GM19468 (cell line): ENCODE data around the gene RSAD2.
"Not testable (repeated sequence)": the region's sequence is repeated elsewhere in the genome, so short reads cannot be mapped to it uniquely, and the experiment has no call there.

ENCODE experiments used
- ATAC-seq: cut with Tn5 transposase; IDR thresholded peaks from one replicate; pipeline ENCODE4 v1.9.1; 2021; ENCODE audit warnings: mild to moderate bottlenecking, moderate library complexity, moderate number of reproducible peaks; ENCODE audit not compliant: unreplicated experiment; ENCODE audit errors: extremely low read depth

The RSAD2 gene

GRCh38 chr2:6896930-6897759, 19.6 kb downstream of the RSAD2 start:
- ATAC-seq = no peak

GRCh38 chr2:6902581-6902980, 25.0 kb downstream of the RSAD2 start:
- ATAC-seq = not testable (repeated sequence)

- no peak for ATAC-seq
Observed at GRCh38 chr2:6905668-6906067, 28.1 kb downstream of the RSAD2 start.

GRCh38 chr2:6906165-6906741, 28.7 kb downstream of the RSAD2 start:
- no peak for ATAC-seq

GRCh38 chr2:6908291-6908690, 30.7 kb downstream of the RSAD2 start:
- ATAC-seq = no peak

GRCh38 chr2:6909431-6910385, 32.1 kb downstream of the RSAD2 start:
- peak; percentile 93 for ATAC-seq

- ATAC-seq = no peak
Observed at GRCh38 chr2:6911721-6912120, 34.1 kb downstream of the RSAD2 start.

- no peak for ATAC-seq
Observed at GRCh38 chr2:6913415-6914157, 36.0 kb downstream of the RSAD2 start.

GRCh38 chr2:6914828-6915227, 37.3 kb downstream of the RSAD2 start:
- ATAC-seq = no peak

- ATAC-seq = no peak
Observed at GRCh38 chr2:6915399-6915798, 37.8 kb downstream of the RSAD2 start.

GRCh38 chr2:6916224-6916623, 38.6 kb downstream of the RSAD2 start:
- no peak for ATAC-seq

- ATAC-seq = no peak
Observed at GRCh38 chr2:6916736-6917070, 39.1 kb downstream of the RSAD2 start.

- ATAC-seq = peak; percentile 66
Observed at GRCh38 chr2:6917071-6917760, 39.6 kb downstream of the RSAD2 start, which contains the start of gene RNF144A. RNF144A (plus strand) TSS chr2:6917412; CDS start chr2:6996927, 79,515 bp downstream.

GRCh38 chr2:6917761-6918421, 40.3 kb downstream of the RSAD2 start:
- ATAC-seq = peak; percentile 9

GRCh38 chr2:6919901-6920742, 42.5 kb downstream of the RSAD2 start:
- no peak for ATAC-seq

GRCh38 chr2:6920743-6921064, 43.1 kb downstream of the RSAD2 start:
- ATAC-seq = no peak

- no peak for ATAC-seq
Observed at GRCh38 chr2:6921321-6921922, 43.8 kb downstream of the RSAD2 start.

- no peak for ATAC-seq
Observed at GRCh38 chr2:6922201-6922656, 44.7 kb downstream of the RSAD2 start.
